ENCODE measurements around the gene CCDC194. TPM values are rescaled to one million over a fixed set of nuclear protein-coding genes. Genes with fewer than 3 reads are reported as not detected.
A peak's percentile ranks its signal among the peaks of the same experiment; 100 is the strongest.
"Not testable (repeated sequence)": the region's sequence is repeated elsewhere in the genome, so short reads cannot be mapped to it uniquely, and the experiment has no call there.

Gene CCDC194
- total RNA-seq, 6 donors from 2014 or later: 0.83 to 2.2 (median 2.1) TPM; not detected in 3

DNA sequence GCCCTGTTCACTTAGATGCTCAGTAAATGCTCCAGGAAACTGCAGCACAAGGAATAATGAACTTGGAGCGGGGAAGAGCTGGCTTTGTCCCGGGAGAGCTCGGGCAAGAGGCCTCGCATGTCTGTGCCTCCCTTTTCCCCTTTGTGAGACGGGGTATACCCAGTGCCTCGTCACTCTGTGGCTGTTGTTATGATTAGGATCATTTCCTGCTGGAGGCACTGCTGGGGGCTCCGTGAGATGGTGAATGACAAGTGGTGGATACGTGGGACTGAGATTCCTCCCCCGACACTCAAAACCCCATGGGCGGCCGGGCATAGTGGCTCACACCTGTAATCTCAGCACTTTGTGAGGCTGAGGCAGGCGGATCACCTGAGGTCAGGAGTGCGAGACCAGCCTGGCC lies 15.7 kb downstream of the CCDC194 start:
- Histone ChIP-seq H3K36me3 (no peaks in the 10 kb centered on the region), H3K4me3 (no peak overlapping the region), H3K9me3 (no peaks in the 10 kb centered on the region), H3K27me3 (no peaks in the 10 kb centered on the region), H3K4me1 (peaks cover 23 to 40% (median 30%) of the 10 kb centered on the region in 4 donors), H3K27ac (no peak overlapping the region)
- 62 to 67% methylated on average over 4 to 13 of the region's 13 CpGs for WGBS, 2 donors
- TF ChIP-seq POLR2AphosphoS5 (IDR thresholded peaks at IDR 0.05) (no peak), POLR2A (IDR thresholded peaks at IDR 0.05) (no peak), EP300 (IDR thresholded peaks at IDR 0.05) (no peak)
- TF ChIP-seq, protein P1, sequence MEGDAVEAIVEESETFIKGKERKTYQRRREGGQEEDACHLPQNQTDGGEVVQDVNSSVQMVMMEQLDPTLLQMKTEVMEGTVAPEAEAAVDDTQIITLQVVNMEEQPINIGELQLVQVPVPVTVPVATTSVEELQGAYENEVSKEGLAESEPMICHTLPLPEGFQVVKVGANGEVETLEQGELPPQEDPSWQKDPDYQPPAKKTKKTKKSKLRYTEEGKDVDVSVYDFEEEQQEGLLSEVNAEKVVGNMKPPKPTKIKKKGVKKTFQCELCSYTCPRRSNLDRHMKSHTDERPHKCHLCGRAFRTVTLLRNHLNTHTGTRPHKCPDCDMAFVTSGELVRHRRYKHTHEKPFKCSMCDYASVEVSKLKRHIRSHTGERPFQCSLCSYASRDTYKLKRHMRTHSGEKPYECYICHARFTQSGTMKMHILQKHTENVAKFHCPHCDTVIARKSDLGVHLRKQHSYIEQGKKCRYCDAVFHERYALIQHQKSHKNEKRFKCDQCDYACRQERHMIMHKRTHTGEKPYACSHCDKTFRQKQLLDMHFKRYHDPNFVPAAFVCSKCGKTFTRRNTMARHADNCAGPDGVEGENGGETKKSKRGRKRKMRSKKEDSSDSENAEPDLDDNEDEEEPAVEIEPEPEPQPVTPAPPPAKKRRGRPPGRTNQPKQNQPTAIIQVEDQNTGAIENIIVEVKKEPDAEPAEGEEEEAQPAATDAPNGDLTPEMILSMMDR (IDR thresholded peaks at IDR 0.05): no peak
- no peak for DNase-seq
- ATAC-seq (ENCODE audit: low FRiP score in 2 of 2): no peak

DNA sequence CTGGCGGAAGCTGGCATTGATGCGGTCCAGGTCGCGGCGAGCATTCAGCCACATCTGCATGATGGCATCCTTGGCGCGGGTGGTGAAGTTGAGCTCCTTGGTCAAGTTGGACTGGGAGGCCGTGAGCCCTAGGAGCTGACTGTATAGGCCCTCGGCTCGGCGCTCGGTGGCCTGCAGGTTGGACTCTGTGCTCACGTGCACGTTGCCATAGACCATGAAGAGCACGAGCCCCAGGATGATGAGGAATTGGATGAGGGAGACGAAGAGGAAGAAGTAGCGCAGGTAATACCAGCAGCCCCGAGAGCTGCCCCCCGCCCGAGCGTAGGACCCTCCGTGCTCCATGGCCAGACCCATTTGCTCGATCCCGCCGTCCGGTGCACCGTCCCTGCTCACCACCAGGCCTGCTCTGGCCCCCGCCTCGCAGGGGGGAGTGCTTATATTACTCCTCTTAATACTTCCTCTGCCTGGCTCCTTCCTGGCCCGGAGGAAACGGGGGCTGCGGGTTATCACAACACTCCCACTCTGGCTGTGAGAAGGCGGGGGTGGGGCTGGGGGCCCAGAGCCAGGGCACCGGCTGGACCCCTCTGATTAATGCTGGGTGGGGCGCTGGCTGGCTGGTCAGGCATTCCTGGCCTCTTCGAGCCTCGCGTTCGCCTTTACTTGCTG lies 16.9 kb downstream of the CCDC194 start, which contains the start of gene PLVAP:
PLVAP (minus strand) TSS at position 408 of the 666 bp plus-strand sequence; CDS start at position 354, 54 bp downstream.
- WGBS, 2 donors: 47 to 62% methylated on average over 11 to 36 of the region's 39 CpGs
- H3K27me3 ChIP-seq: no peaks in the 10 kb centered on the region
- ATAC-seq (ENCODE audit: low FRiP score in 2 of 2) (peak; percentile 21 to 56), DNase-seq (peak; percentile 38 to 79)
- no peaks in the 10 kb centered on the region for H3K36me3 ChIP-seq
- H3K9me3 ChIP-seq: no peaks in the 10 kb centered on the region
- no peak for TF ChIP-seq POLR2A (IDR thresholded peaks at IDR 0.05)
- TF ChIP-seq POLR2AphosphoS5 (IDR thresholded peaks at IDR 0.05): peak; percentile 46 to 56
- TF ChIP-seq, protein P1 (IDR thresholded peaks at IDR 0.05): peak in 5 of 6 experiments; percentile 15 to 41 (median 26)
- H3K27ac ChIP-seq: peak within 1 kb of the TSS in 1 of 4 donors; percentile 10
- peaks cover 12 to 29% (median 19%) of the 10 kb centered on the region in 4 donors for H3K4me1 ChIP-seq
- H3K4me3 ChIP-seq: no peak within 1 kb of the TSS

DNA sequence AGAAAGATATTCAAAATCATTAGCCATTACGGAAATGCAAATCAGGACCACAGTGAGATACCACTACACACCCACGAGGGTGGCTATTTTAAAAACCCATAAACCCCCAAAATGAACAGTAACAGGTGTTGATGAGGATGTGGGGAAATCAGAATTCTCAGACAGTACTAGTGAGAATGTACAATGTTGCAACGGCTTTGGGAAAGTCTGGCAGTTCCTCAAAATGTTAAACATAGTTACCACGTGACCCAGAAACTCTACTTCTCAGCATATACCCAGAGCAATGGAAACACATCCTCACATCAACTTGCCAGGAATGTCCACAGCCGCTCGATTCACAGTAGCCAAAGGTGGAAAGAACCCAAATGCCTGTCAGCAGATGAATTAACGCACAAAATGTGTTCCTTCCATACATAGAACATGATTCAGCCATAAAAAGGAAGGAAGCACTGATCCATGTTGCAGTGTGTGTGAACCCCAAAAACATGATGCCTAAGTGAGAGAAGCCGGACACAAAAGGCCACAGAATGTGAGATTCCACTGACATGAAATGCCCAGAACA lies 23.9 kb downstream of the CCDC194 start:
- Histone ChIP-seq H3K9me3 (no peaks in the 10 kb centered on the region), H3K27ac (no peak overlapping the region), H3K4me1 (peaks cover 0 to 7% (median 0%) of the 10 kb centered on the region in 4 donors), H3K4me3 (no peak overlapping the region), H3K27me3 (no peaks in the 10 kb centered on the region), H3K36me3 (no peaks in the 10 kb centered on the region)
- 31 to 46% methylated on average over 7 to 8 of the region's 8 CpGs for WGBS, 2 donors
- peak in 1 of 2 donors; percentile 40 for DNase-seq
- ATAC-seq (ENCODE audit: low FRiP score in 2 of 2): peak in 1 of 2 donors; percentile 77
- TF ChIP-seq POLR2A (IDR thresholded peaks at IDR 0.05): no peak
- no peak for TF ChIP-seq POLR2AphosphoS5 (IDR thresholded peaks at IDR 0.05)
- TF ChIP-seq, protein P1 (IDR thresholded peaks at IDR 0.05): no peak
- no peak for TF ChIP-seq EP300 (IDR thresholded peaks at IDR 0.05)

DNA sequence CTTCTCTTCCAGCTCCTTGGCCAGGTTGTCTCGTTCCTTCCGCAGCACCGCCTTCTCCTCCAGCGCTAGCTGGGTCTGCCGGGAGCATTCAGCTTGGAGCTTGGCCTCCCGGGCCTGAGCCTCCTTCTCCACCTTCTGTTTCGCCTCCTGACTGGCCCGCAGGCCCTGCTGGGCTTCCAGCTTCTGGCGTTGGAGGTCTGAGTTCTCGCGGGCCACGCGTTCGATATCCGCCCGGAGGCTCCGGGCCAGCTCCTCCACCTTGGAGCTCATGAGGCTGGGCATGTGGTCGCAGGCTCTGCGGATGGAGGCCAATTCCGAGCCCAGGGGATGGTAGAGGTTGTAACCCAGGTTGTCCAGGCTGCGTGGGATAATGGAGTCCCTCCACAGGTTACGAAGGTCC lies 28.6 kb downstream of the CCDC194 start:
- H3K4me3 ChIP-seq: no peak overlapping the region
- 91 to 94% methylated on average over 19 to 22 of the region's 22 CpGs for WGBS, 2 donors
- H3K27ac ChIP-seq: no peak overlapping the region
- H3K27me3 ChIP-seq: no peaks in the 10 kb centered on the region
- TF ChIP-seq POLR2A (IDR thresholded peaks at IDR 0.05): no peak
- no peak for TF ChIP-seq POLR2AphosphoS5 (IDR thresholded peaks at IDR 0.05)
- TF ChIP-seq, protein P1 (IDR thresholded peaks at IDR 0.05): no peak
- no peak for TF ChIP-seq EP300 (IDR thresholded peaks at IDR 0.05)
- H3K4me1 ChIP-seq: peaks cover 0 to 5% (median 0%) of the 10 kb centered on the region in 4 donors
- no peaks in the 10 kb centered on the region for H3K36me3 ChIP-seq
- DNase-seq (peak in 1 of 2 donors; percentile 71), ATAC-seq (ENCODE audit: low FRiP score in 2 of 2) (no peak)
- no peaks in the 10 kb centered on the region for H3K9me3 ChIP-seq

DNA sequence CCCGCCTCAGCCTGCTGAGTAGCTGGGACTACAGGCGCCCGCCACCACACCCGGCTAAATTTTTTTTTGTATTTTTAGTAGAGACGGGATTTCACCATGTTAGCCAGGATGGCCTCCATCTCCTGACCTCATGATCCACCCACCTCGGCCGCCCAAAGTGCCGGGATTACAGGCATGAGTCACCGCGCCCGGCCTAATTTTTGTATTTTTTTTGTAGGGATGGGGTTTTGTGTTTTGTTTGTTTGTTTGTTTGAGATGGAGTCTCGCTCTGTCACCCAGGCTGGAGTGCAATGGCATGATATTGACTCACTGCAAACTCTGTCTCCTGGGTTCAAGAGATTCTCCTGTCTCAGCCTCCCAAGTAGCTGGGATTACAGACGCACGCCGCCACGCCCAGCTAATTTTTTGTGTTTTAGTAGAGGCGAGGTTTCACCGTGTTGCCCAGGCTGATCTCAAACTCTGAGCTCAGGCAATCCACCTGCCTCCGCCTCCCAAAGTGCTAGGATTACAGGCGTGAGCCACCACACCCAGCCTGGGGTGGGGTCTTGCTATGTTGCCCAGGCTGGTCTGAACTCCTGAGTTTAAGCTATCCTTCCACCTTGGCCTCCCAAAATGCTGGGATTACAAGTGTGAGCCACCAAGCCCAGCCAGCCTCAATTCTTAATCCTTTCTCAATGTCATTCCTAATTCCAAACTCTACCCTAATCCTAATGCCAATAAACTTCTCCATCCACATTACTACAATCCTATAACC lies 30.0 kb downstream of the CCDC194 start:
- H3K4me3 ChIP-seq; DNase-seq; H3K9me3 ChIP-seq; ATAC-seq (ENCODE audit: low FRiP score in 2 of 2); H3K36me3 ChIP-seq; H3K27me3 ChIP-seq; H3K4me1 ChIP-seq; H3K27ac ChIP-seq: not testable (repeated sequence)
- WGBS, 2 donors: 90 to 94% methylated on average over 15 to 20 of the region's 20 CpGs

All from upper lobe of left lung (tissue), 6 donors.